Endometrial microvascular endothelial cells (primary cell): Measurements from ENCODE around the gene ADAMTS17. TPM values are rescaled to one million over a fixed set of nuclear protein-coding genes. Genes with fewer than 3 reads are reported as not detected.

ENCODE experiments used
- in situ Hi-C: cut with HindIII; loops from 2 replicates; pipeline ENCODE4 v1.10.0; 2017; ENCODE audit warnings: low sequenced_read_pairs, low pct_unique_long_range_greater_than_20kb; ENCODE audit errors: inconsistent ontology term
- total RNA-seq: library from RNA; depleted of rRNA; stranded (reverse); fragments of >200 nt; gene quantifications from one replicate; pipeline ENCODE4 v1.2.3, GENCODE V29; 2015; ENCODE audit errors: inconsistent ontology term

The ADAMTS17 gene
- total RNA-seq, 1 donor from 2014 or later, result not detected

- in situ Hi-C loops, result no loop called here
These were observed 148.4 kb downstream of the ADAMTS17 start for GRCh38 chr15:100193277-100193860.

- in situ Hi-C loops, result no loop called here
These were observed 149.4 kb downstream of the ADAMTS17 start for GRCh38 chr15:100192097-100193080.

DNA sequence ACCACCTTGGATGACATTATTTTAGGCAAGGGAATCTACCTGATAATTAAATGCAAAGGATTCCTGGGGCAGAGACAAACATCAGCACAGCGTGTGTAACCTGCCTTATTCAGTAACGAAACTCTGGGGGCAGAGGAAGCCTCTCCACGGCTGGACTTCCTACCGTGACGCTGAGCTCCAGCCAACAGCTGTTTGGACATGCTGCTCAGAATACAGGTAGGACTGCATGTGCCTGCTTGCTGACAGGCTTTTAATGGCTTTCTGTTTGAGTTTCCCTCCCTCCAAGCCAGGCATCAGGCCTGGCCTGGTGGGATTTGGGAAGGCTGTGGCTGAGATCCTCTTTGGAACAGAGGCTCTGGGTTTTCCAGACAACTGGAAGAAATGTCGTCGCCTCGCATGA, 150.6 kb downstream of the ADAMTS17 start:
- in situ Hi-C loops, result no loop called here

DNA sequence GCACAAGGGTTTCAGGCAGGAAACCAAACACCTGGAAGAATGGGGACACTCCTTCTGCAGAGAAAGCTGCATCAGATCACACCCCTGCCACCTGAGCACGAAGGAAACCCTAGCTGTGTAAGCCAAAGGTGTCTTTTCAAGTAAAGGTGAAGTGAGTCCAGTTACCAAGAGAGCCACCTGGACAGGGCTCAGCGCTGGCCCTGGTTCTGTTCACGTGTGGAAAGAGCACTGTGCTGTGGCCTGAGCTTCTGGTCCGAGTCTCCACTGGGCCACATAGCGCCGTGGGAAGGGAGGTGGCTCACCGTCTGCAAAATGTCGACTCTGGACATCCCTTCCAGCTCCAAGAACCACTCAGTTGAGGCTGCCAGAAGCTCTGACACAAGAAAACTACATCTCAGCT, 151.1 kb downstream of the ADAMTS17 start:
- in situ Hi-C loops, result no loop called here

GRCh38 chr15:100189849-100190248, 151.9 kb downstream of the ADAMTS17 start:
- in situ Hi-C loops, result no loop called here

GRCh38 chr15:100189319-100189718, 152.5 kb downstream of the ADAMTS17 start:
- in situ Hi-C loops, result no loop called here

GRCh38 chr15:100187677-100188076, 154.1 kb downstream of the ADAMTS17 start:
- in situ Hi-C loops, result no loop called here

GRCh38 chr15:100186960-100187359, 154.8 kb downstream of the ADAMTS17 start:
- in situ Hi-C loops, result no loop called here

GRCh38 chr15:100186366-100186765, 155.4 kb downstream of the ADAMTS17 start:
- in situ Hi-C loops, result no loop called here

GRCh38 chr15:100183921-100184495, 157.8 kb downstream of the ADAMTS17 start:
- in situ Hi-C loops, result no loop called here

GRCh38 chr15:100180921-100181320, 160.9 kb downstream of the ADAMTS17 start:
- in situ Hi-C loops, result no loop called here

- in situ Hi-C loops, result no loop called here
These were observed 166.2 kb downstream of the ADAMTS17 start for GRCh38 chr15:100175406-100176114.

DNA sequence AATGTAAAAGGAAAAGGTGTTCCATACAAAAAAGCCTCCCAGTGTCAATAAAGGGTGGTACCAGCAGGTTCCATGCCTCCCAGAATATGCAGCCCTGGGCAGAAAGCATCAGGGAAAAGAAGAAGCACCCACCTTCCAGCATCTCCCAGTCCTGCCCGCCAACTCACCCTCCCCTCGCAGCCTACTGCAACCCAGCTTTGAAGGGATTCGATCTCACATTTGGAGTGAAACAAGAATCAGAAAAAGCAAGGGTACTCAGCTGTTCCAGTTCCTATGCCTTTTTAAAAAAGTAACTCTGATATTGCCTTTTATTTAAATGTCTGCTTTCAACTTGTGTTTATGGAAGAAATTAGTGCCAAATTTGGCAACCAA, 166.9 kb downstream of the ADAMTS17 start:
- in situ Hi-C loops, result no loop called here

DNA sequence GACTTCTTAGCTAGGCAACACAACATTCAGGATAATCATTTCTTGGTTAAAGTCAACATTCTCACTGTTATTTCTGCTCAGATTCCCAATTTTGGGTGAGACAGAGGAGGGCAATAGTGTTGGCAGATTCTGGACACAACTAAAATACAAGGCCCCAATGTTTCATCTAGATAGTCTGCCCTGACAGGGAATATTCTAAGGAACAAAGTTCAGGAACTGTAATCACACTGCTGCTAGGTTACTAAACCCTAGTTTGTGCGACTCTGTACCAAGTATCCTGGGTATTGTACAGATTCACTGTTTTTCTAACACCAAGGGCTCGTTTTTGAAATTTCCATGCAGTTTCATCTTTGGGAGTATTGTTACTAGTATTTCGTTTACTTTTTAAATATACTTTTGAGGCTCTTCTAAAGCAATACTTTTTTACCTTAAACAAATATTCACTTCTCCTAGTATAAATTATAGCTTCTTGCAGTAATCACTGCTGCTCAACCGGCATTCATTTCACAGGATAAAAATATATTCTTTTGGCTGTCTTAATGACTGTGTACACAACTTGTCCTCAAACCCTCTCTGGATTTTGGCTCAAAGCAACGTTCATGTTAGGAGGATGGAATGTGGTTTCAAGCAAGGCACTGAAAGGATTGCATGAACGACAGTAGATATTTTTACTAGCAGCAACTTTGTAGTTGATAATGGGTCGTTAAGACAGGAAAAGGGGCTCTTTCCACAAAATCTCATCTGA, 167.4 kb downstream of the ADAMTS17 start:
- in situ Hi-C loops, result no loop called here

DNA sequence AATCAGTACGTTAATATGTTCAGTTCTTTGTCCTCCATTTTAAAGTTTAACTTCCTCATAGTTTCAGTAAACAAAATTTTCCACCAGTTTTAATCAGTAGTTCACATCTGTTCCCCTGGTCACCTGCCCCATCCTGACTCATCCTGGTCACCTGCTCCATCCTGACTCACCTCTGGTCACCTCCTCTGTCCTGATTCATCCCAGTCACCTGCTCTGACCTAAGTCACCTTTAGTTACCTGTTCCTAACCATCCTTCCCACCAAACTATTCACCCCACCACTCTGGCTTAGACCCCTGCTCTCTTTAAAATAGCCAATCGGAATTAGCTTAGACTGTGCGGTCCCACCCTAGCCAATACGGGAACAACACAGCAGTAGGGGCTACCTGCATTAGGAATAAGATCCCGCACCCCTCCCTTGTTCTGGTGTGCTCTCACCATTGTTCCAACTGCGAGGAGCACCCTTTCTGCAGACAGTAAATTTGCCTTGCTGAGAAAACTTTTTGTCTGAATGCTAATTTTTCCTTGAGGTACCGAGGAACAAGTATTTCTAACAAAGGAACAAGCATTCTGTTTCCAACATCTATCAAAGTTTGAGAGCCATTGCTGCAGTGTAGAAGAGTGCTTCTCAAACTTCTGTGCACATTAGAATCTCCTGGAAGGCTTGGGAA, 169.3 kb downstream of the ADAMTS17 start:
- in situ Hi-C loops, result no loop called here

DNA sequence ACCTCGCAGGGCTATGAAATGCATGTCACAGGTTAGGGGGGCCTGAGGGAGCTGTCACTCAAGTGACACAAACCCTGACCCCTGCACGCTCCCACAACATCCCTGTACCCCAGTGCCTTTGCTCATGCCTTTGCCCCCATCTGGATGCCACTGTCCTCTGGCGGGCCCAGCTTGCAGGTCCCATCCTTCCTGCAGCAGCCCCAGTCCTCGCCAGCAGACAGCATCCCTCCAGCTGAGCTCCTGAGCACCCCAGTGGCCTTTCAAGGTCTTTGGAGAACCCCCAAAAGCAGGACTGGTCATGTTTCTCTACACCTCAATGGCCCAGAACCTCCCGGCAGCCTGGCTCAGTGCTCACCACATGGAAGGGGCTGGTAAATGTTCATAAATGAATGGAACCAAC, 170.4 kb downstream of the ADAMTS17 start:
- in situ Hi-C loops, result no loop called here

DNA sequence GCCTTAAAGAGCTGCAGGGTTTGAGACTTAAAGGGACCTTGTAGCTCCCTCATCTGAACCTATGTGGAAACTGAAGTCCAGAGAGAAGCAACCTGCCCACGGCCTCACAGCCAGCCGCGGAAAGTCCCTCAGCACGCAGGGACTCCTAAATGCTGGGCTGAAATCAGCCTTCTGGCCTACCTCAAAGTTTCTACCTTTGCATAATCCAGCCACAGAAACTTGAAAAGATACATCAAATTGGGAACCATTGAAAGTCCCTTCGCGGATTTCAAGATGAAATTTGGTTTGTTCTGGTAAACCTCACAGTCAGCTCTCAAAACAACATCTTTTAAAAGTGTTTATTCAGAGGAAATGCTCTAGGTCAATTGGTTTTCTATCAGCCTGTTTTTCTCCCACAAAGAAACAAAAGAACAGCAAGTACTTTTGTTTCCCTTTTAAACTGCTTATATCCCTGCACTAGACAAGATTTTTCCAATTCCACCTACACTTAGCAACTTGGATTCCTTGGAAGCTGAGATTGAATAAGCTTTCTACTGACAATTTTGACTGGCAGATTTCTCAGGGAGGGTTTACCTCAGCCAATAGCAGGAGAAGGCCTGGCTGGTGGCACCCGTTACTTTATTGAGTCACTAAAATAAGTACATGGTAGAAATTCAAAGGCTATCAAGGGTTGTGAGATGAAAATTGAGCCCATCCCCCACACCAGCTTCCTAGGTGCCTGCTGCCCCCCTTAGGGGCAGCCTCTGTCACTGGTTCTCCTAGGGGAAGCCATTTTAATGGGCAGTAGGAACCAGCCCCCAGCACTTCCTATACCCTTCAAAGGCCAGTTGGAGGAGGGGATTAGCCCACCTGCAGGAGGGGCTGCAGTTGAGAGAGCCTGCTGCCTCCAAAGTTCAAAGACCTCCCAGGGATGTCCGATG, 171.2 kb downstream of the ADAMTS17 start:
- in situ Hi-C loops, result no loop called here
